NCI-H2227 treated with DMSO at 0.1 percent for 48 hours (cell line): ENCODE measurements around the gene PSAP.

Experiments
- DNase-seq: peaks from one replicate; lab custom pipeline; 2025; lab: John Stamatoyannopoulos, UW

Gene PSAP

DNA sequence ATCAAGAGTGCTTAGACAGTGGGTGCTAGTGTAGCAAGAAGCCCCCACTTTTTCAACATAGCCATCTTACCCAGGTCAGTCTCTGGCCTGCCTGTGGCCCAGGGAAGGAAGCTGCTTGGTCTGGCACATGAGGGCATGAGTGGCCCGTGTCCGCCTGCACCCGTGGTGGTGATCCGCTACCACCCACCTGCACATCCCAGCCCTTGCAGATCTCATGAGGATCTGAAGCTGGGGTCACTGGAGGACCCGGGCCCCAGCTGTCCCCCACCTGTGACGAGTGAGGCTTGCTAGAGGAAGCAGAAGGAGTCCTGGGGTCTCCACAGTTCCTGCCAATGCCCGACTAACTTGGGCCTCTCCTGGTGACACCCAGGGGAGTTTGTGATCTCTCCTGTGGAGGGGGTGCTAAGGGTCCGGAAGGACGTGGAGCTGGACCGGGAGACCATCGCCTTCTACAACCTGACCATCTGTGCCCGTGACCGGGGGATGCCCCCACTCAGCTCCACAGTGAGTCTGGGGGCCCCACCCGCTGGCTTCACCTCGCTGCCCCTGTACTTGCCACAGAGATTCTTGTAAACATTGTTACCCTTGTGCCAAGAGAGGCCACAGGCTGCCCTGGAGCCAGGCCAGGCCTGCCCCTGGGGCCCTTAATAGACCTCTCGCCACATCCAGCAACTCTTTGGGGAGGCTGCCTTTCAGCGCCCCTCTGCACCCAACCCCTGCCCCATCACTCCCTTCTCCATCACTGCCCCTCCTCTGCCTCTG, 67.0 kb downstream of the PSAP start:
- DNase-seq: no peak

GRCh38 chr10:71782917-71783490, 68.0 kb downstream of the PSAP start:
- no peak for DNase-seq

DNA sequence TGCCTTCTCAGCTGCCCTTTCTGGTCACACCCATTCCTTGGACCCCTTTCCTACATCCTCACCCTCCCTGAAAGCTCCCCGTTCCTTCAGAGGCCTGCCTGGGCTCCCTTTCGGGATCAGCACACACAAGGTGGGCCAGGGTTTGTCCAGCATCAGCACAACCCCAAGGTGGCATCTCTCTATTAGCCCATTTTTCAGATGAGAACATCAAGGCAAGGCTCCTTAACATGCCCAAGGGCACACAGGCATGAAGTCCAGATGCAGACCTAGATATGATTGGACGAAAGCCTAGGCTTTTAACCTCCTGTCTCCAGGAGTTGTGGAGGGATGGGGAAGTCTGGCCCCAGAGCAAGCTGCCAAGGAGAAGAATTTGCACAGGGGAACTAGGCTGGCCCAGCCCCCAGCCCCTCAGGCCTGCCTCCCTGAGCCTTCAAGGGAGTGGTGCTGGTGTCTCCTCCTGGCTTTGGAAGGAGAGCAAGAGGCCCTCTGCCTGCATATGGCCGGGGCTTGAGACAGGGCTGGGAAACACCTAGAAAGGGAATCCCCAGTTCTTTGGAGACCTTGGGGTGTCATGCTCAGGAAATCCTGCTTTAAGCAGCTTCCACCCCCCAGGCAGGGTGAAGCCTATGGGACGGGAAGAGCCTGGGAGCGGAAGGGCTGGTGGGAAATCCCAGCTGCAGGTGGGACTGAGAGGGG, 68.7 kb downstream of the PSAP start:
- DNase-seq: no peak

DNA sequence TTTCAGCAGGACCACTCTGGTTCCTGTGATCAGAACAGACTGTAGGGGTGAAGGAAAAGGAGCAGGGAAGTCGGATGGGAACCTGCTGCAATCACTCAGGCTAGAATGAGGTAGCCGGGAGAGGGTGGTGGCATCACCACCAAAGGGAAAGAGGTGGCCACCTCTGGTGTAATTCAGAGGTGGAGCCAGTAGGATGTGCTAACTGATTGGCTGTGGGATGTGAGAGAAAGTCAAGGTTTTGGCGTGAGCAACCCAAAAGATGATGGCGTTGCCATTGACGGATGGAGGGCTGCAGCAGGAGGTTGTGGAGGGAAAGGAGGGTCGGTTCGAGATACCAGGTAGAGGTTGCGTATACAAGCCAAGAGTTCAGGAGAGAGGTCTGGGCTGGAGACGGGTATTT, 70.3 kb downstream of the PSAP start:
- no peak for DNase-seq

DNA sequence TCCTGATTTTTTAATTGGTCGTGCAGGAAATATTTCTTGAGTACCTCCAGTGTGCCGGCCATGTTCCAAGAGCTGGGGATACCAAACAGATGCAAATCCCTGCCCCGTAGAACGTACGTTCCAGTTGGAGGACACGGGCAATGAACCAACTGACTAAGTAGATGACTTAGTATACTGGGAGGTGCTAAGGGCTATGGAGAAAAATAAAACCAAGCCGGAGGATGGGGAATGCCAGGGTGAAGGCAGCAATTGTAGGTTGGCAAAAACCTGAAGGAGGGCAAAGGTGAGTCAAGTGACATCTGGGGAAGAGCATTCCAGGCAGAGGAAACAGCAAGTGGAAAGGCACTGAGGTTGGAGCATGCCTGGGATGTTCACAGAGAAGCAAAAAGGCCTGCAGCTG, 70.9 kb downstream of the PSAP start:
- no peak for DNase-seq

- DNase-seq: no peak
Measured at GRCh38 chr10:71779641-71780040, 71.4 kb downstream of the PSAP start.

- no peak for DNase-seq
Measured at GRCh38 chr10:71778071-71778825, 72.8 kb downstream of the PSAP start.

DNA sequence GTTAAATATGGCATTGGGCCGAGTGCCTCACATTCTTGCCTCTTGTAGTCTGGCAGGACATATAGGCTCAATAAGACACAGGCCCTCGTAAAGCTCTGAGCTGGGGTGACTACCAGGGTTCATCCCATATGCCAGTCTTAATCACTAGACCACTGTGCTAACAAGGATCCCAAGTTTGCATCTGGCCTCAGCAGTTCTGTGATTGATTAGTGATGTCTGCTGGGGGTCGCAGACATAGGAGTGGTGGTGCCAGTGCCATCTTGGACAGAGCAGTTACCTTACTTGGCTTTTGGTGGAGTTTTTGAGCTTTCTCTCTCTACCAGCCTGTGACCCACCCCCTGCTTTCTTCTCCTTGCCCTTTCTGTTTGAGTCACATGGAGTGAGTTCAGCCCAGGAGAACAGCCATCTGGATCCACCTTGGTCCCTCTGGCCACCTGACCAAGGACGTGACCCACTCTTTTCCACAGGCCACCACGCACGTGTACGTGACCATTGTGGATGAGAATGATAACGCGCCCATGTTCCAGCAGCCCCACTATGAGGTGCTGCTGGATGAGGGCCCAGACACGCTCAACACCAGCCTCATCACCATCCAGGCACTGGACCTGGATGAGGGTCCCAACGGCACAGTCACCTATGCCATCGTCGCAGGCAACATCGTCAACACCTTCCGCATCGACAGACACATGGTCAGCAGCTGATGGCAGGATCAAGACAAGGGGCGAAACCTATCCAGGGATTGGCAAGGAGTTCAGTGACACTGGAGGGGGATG, 73.7 kb downstream of the PSAP start:
- DNase-seq: no peak

DNA sequence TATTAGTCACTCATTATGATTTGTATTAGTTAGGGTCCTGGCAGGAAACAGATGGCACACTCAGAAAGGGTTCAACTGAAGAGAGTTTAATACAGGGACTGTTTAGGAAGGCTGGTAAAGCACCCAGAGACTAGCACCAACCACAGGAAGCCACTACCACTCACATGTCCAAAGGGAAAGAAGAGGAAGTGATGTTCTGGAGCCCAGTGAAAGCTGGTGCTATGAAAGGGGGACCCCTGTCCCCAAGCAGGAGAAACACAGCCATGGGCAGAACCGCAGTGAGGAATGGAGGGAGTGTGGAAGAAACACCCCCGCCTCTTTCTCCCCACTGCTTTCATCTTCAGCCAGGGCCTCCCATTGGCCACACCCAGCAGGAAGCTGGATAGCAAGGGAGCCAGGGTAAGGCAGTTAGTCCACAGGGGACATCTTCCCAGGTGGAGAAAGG, 74.5 kb downstream of the PSAP start:
- DNase-seq: no peak

DNA sequence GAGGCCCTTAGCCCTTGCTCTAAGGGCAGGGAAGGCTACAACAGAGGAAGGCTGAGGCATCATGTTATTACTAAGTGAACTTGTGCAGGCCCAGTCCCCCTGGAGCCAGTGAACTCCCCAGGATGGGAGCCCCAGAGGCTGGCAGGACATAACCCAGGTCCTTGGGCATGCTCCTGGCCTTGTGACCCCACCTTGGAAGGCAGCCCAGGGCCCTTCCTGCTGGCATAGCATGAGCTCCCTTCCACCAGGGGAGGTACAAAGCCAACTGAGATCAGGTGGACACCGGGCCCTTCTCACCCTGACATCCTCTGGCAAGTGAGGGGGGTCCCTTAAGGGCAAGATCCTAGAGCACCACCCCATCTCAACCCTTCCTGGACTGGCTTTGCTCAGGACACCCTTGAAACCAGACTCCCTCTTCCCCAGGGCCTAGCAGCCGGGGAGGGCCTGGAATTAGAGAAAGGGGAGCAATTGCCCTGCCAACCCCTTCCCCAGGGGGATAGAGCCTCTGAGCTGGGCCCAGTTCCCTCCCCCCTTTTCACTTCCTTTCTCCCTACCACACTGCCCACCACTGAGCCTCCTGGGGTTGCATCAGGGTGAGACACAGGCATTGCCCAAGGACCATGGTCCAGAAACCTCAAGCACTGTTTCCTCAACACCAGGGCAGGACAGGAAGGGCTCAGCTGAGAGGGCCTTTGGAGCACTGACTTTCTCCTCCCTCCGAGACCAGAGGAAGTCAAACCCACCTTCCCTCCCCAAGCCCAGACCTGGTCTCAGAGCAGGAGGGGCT, 75.9 kb downstream of the PSAP start:
- DNase-seq: no peak

- DNase-seq: peak; percentile 29
Measured at GRCh38 chr10:71773221-71773971, 77.7 kb downstream of the PSAP start, which contains the start of gene VSIR. TSS of gene VSIR (minus strand) at chr10:71773520. CDS start at chr10:71773439, 81 bp downstream.

- DNase-seq: no peak
Measured at GRCh38 chr10:71772832-71773220, 78.2 kb downstream of the PSAP start.

DNA sequence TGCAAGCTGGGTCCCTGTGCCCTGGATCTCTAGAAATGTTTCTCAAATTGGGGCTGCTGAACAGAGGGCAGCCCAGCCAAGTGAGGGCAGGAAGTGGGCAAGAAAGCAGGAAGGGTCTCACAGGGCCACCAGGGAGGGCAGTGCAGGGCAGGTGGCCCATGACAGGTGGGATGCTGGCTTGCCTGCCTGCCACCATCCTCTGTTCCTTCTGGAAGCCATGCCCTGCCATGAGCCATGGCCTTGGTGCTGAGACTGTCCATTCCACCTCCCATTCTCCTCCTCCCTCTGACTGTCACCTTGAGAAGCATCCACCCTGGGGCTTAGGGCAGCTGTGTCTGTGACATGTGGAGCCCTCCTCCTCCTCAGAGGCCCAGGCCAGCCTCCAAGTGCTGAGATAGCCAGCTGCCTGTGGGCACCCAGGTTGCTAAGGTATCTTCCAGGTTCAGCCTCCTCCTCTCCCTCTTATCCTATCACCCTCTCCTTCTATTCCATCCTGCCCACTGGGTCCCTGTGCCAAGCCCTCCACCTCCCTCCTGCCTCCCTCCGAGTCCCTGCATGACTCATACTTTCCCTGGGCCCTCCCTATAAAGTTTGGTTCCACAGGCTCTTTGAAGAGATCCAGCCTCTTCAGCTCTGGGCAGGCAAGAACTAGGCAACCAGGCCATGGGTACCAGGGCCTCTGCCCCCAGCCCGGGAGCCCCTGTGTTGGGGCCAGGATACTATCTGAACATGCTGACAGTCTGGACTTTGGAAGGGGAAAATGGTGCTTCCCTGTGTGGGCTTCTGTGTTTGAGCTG, 79.0 kb downstream of the PSAP start:
- DNase-seq: no peak

- no peak for DNase-seq
Measured at GRCh38 chr10:71771204-71771603, 79.8 kb downstream of the PSAP start.

- DNase-seq: no peak
Measured at GRCh38 chr10:71770789-71771188, 80.3 kb downstream of the PSAP start.

DNA sequence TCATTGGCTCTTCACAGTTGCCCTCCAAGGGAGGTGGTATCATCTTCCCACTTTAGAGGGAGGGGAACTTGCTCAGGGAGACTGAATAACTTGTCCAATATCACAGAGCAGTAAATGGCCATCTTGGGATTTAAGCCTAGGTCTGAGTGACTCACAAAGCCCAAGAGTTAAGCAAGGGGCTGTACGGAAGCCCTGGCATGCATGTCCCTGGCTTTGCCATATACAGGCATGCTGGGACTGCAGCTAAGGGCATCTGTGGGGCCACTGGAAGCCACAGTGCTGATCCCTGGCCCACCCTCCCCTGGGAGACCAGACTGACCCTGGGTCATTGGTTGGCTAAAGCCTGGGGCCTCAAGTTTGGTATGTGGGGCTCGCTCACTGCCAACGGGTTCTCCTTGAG, 80.8 kb downstream of the PSAP start:
- no peak for DNase-seq

DNA sequence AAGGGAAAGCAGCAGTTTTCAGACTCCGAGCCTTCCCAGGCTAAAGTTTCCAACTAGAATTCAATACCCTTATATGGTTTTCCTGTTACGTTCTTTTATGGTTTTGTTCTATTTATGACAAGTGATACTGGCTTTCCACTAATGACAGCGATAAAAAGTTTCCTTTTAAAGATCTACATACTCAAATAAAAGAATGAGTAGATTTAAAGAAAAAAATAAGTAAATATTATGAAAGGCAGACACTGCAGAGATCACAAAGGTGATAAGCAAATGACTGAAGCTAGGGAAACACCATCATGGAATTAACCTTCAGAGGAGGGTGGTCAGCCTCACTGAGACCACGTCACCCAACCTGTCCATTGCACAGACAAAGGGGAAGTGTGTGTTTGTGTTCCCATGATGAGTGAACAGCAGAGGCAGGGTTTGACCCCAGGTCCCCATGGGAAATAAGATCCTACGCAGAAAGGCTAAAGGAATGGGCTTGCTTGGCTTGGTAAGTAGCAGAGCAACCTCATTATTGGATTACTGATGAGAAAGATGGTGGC, 81.7 kb downstream of the PSAP start:
- no peak for DNase-seq

GRCh38 chr10:71767420-71768035, 83.5 kb downstream of the PSAP start:
- DNase-seq: no peak
